Endothelial cell of umbilical vein (primary cell): ENCODE measurements around the gene ROBO2. TPM values are rescaled to one million over a fixed set of nuclear protein-coding genes. Genes with fewer than 3 reads are reported as not detected.

Experiments
- BruUV-seq: library from RNA; stranded (reverse); fragments of 400-500 nt; replicated peaks from 2 replicates; lab custom pipeline; 2021; lab: Mats Ljungman, UMichigan
- CTCF ChIA-PET: fragments of 300-600, 350-600 bp; sonication (Branson Sonifier 250); formaldehyde crosslinking; loops from one replicate; lab custom pipeline; 2021; ENCODE audit warnings: antibody characterized with exemption, inconsistent platforms; lab: Charles Lee
- POLR2A ChIA-PET: fragments of 300-600, 350-600 bp; sonication (Branson Sonifier 250); formaldehyde crosslinking; loops from one replicate; lab custom pipeline; 2021; ENCODE audit warnings: antibody characterized with exemption, inconsistent platforms; lab: Charles Lee
- DNase-seq: peaks from one replicate; pipeline ENCODE4 v3.0.0-alpha.2; 2011; ENCODE audit warnings: low read depth, low spot score
- FAIRE-seq: peaks from 2 replicates; lab custom pipeline; 2011; peaks lifted over from hg19 to GRCh38; lab: Jason Lieb, UNC
- H2AFZ ChIP-seq: 2 replicates; pipeline ENCODE4 v1.6.0; 2012; ENCODE audit warnings: low read depth, low read length, control low read depth, inconsistent platforms
- H3K27ac ChIP-seq: 2 replicates; pipeline ENCODE4 v1.5.1; 2011; ENCODE audit warnings: low read depth, mild to moderate bottlenecking, control low read depth, low read length, moderate library complexity; ENCODE audit not compliant: insufficient read depth
- H3K27me3 ChIP-seq, 2 experiments: 2 replicates each; pipeline versions ENCODE4 v1.6.0 to v1.6.1; 2011; ENCODE audit warnings: low read length in 2 of 2, mixed read lengths in 1 of 2; ENCODE audit not compliant: control insufficient read depth in 2 of 2, insufficient read depth in 2 of 2
- H3K36me3 ChIP-seq, 2 experiments: 2 replicates in 1 of 2; 3 replicates in 1 of 2; pipeline ENCODE4 v1.5.1; 2011; ENCODE audit warnings: low read length in 2 of 2, mild to moderate bottlenecking in 1 of 2, moderate library complexity in 1 of 2; ENCODE audit not compliant: control insufficient read depth in 2 of 2, insufficient read depth in 2 of 2; ENCODE audit errors: extremely low read depth in 1 of 2
- H3K4me1 ChIP-seq: 3 replicates; pipeline ENCODE4 v1.5.1; 2011; ENCODE audit warnings: mild to moderate bottlenecking, low read length; ENCODE audit not compliant: control insufficient read depth, insufficient read depth; ENCODE audit errors: extremely low read depth
- H3K4me2 ChIP-seq: 2 replicates; pipeline ENCODE4 v1.6.1; 2011; ENCODE audit warnings: low read length, control low read depth, mixed read lengths; ENCODE audit not compliant: insufficient read depth
- H3K4me3 ChIP-seq, 3 experiments: fragments of 200-600 bp in 1 of 3; sonication (generic), shearing (Covaris generic) in 1 of 3; replicated peaks in 1 of 3; 2 replicates each; pipeline ENCODE4 v1.5.1; 2011 to 2016; ENCODE audit warnings: control low read depth in 3 of 3, low read length in 3 of 3, mild to moderate bottlenecking in 2 of 3, inconsistent platforms in 1 of 3, low read depth in 1 of 3, moderate library complexity in 1 of 3; ENCODE audit not compliant: insufficient read depth in 1 of 3
- H3K79me2 ChIP-seq: 2 replicates; pipeline ENCODE4 v1.6.0; 2012; ENCODE audit warnings: low read length, inconsistent platforms; ENCODE audit not compliant: control insufficient read depth, insufficient read depth
- H3K9ac ChIP-seq: replicated peaks from 2 replicates; pipeline ENCODE3; 2011; ENCODE audit warnings: low read length, control low read depth; ENCODE audit not compliant: insufficient read depth; ENCODE audit errors: extremely low read depth
- H3K9me1 ChIP-seq: replicated peaks from 3 replicates; pipeline ENCODE4 v1.6.0; 2011; ENCODE audit warnings: mild to moderate bottlenecking, low read length; ENCODE audit not compliant: control insufficient read depth, insufficient read depth; ENCODE audit errors: extremely low read depth
- H3K9me3 ChIP-seq: replicated peaks from 2 replicates; pipeline ENCODE4 v1.5.1; 2012; ENCODE audit warnings: low read length, inconsistent platforms; ENCODE audit not compliant: control insufficient read depth, insufficient read depth
- H4K20me1 ChIP-seq: replicated peaks from 2 replicates; pipeline ENCODE3; 2011; ENCODE audit warnings: mild to moderate bottlenecking, low read length; ENCODE audit not compliant: control insufficient read depth, insufficient read depth; ENCODE audit errors: extremely low read depth
- EZH2 ChIP-seq: IDR thresholded peaks from 2 replicates; pipeline ENCODE4 v1.6.1; 2012; ENCODE audit warnings: borderline replicate concordance, low read depth, mild to moderate bottlenecking, moderate library complexity, low read length, inconsistent platforms; ENCODE audit not compliant: severe bottlenecking
- FOS ChIP-seq: IDR thresholded peaks from 2 replicates; pipeline ENCODE4 v1.6.1; 2011; ENCODE audit warnings: mild to moderate bottlenecking, low read length, moderate library complexity, borderline replicate concordance; ENCODE audit not compliant: insufficient read depth
- GATA2 ChIP-seq: IDR thresholded peaks from 2 replicates; pipeline ENCODE4 v1.7.0; 2011; ENCODE audit warnings: low read depth, mild to moderate bottlenecking, moderate library complexity, mixed read lengths, low read length; ENCODE audit not compliant: insufficient read length, insufficient read depth
- JUN ChIP-seq: IDR thresholded peaks from 2 replicates; pipeline ENCODE4 v1.6.1; 2011; ENCODE audit warnings: borderline replicate concordance, low read depth; ENCODE audit not compliant: insufficient read length, insufficient read depth
- MYC ChIP-seq: IDR thresholded peaks from one replicate; pipeline ENCODE4 v1.6.1; 2011; ENCODE audit warnings: mild to moderate bottlenecking, low read depth, low read length
- POLR2A ChIP-seq: IDR thresholded peaks from 2 replicates; pipeline ENCODE4 v1.6.1; 2012; ENCODE audit warnings: low read depth, mild to moderate bottlenecking, control low read depth, low read length
- POLR2AphosphoS5 ChIP-seq: IDR thresholded peaks from 2 replicates; pipeline ENCODE4 v1.6.1; 2012; ENCODE audit warnings: low read depth, mild to moderate bottlenecking, control low read depth, low read length, moderate library complexity; ENCODE audit not compliant: insufficient read depth
- dilution Hi-C: fragments of 300-500 bp; cut with MboI; formaldehyde crosslinking; loops from one replicate; pipeline ENCODE4 v1.15.0; 2019; ENCODE audit warnings: low sequenced_read_pairs; ENCODE audit not compliant: extremely low pct_ligation_motif_present
- intact Hi-C: fragments of 100-400 bp; cut with micrococcal nuclease; formaldehyde crosslinking; loops from one replicate; pipeline ENCODE4 v1.10.0; 2022
- polyA plus RNA-seq, 4 experiments: library from polyadenylated mRNA; depleted of rRNA in 3 of 4; stranded (reverse) in 3 of 4; unstranded in 1 of 4; fragments of >200 nt; gene quantifications; 2 replicates each; pipeline versions ENCODE4 v1.2.1 to v1.2.3, GENCODE V29; 2011 to 2012; ENCODE audit warnings: missing spikeins in 1 of 4
- total RNA-seq: library from RNA; stranded (reverse); gene quantifications from 2 replicates; pipeline ENCODE4 v1.2.3, GENCODE V29; 2021
- TF ChIP-seq, protein P1 (sequence below): IDR thresholded peaks from 2 replicates; pipeline ENCODE4 v1.6.1; 2011; ENCODE audit not compliant: insufficient read depth, insufficient read length
- TF ChIP-seq, protein P2 (sequence below), 2 donors: IDR thresholded peaks; 1 replicate in 1 of 2; 2 replicates in 1 of 2; pipeline ENCODE4 v1.5.1; 2011; ENCODE audit warnings: low read length in 2 of 2, mild to moderate bottlenecking in 2 of 2, moderate library complexity in 2 of 2, control low read depth in 1 of 2, inconsistent platforms in 1 of 2, low read depth in 1 of 2; ENCODE audit not compliant: insufficient read depth in 1 of 2; ENCODE audit errors: extremely low read depth in 1 of 2

ROBO2 gene
- total and polyA plus RNA-seq, 2 donors (not counting 3 experiments of a cell fraction or from before 2014, with no cell fraction given) = not detected

DNA sequence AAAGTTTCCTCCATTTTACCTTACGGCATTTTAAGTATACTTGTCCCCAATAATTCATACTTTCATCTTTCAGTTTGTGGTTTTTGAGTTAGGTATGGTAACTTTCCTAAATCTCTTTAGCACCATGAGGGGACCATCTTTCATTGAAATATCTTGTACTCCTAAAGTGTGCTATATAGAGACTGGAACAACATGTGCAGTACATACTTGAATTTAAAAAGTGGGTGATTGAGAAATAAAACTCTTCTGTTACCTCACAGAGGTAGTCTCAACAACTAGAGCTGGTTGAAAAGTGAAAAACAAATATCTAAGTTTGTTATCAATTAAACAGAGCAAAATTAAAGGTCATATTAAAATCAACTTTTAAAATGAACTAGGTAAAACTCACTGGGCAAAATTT, 423.1 kb downstream of the ROBO2 start:
- POLR2A ChIA-PET = no interaction called here

More for the DNA sequence above, 423.1 kb downstream of the ROBO2 start:
- Histone ChIP-seq H3K9me1 (no peaks in the 10 kb centered on the region), H3K27me3 (no peaks in the 10 kb centered on the region), H3K27ac (no peak overlapping the region), H3K79me2 (no peaks in the 10 kb centered on the region), H3K36me3 (no peaks in the 10 kb centered on the region), H4K20me1 (no peaks in the 10 kb centered on the region), H3K9ac (no peak overlapping the region), H3K4me2 (no peak overlapping the region), H3K9me3 (no peaks in the 10 kb centered on the region), H2AFZ (no peak overlapping the region), H3K4me1 (no peaks in the 10 kb centered on the region), H3K4me3 (no peak overlapping the region)
- dilution Hi-C loops = no loop called here
- DNase-seq = no peak
- no TSS peak for BruUV-seq
- FAIRE-seq = no peak
- CTCF ChIA-PET = no interaction called here
- no peak for TF ChIP-seq POLR2AphosphoS5
- TF ChIP-seq POLR2A = no peak
- TF ChIP-seq EZH2 = no peak
- no peak for TF ChIP-seq JUN
- TF ChIP-seq, protein P1, sequence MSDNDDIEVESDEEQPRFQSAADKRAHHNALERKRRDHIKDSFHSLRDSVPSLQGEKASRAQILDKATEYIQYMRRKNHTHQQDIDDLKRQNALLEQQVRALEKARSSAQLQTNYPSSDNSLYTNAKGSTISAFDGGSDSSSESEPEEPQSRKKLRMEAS = no peak
- TF ChIP-seq, protein P2, sequence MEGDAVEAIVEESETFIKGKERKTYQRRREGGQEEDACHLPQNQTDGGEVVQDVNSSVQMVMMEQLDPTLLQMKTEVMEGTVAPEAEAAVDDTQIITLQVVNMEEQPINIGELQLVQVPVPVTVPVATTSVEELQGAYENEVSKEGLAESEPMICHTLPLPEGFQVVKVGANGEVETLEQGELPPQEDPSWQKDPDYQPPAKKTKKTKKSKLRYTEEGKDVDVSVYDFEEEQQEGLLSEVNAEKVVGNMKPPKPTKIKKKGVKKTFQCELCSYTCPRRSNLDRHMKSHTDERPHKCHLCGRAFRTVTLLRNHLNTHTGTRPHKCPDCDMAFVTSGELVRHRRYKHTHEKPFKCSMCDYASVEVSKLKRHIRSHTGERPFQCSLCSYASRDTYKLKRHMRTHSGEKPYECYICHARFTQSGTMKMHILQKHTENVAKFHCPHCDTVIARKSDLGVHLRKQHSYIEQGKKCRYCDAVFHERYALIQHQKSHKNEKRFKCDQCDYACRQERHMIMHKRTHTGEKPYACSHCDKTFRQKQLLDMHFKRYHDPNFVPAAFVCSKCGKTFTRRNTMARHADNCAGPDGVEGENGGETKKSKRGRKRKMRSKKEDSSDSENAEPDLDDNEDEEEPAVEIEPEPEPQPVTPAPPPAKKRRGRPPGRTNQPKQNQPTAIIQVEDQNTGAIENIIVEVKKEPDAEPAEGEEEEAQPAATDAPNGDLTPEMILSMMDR (IDR thresholded peaks at IDR 0.05; ENCODE audit: extremely low read depth in 1 of 2, insufficient read depth in 1 of 2, low read depth in 1 of 2, low read length in 2 of 2) = no peak
- TF ChIP-seq MYC = no peak
- TF ChIP-seq GATA2 = no peak
- TF ChIP-seq FOS = no peak
- intact Hi-C loops = no loop called here
